KOPT-K1 (cell line): ENCODE results near the gene CATSPER3.

Experiments used
- H3K27ac ChIP-seq: fragments of 200-600 bp; sonication (generic); 2 replicates; pipeline ENCODE4 v1.5.1; 2016; ENCODE audit warnings: antibody characterized with exemption, mild to moderate bottlenecking, low read depth, low read length; ENCODE audit not compliant: poor library complexity, severe bottlenecking
- H3K36me3 ChIP-seq: fragments of 200-600 bp; sonication (generic); 2 replicates; pipeline ENCODE4 v1.5.1; 2017; ENCODE audit warnings: antibody characterized with exemption, mild to moderate bottlenecking, low read length, moderate library complexity; ENCODE audit not compliant: insufficient read depth
- H3K9me3 ChIP-seq: fragments of 200-600 bp; sonication (generic); 2 replicates; pipeline ENCODE4 v1.5.1; 2017; ENCODE audit warnings: antibody characterized with exemption, low read length, mild to moderate bottlenecking; ENCODE audit not compliant: insufficient read depth, poor library complexity, severe bottlenecking

CATSPER3 gene

DNA sequence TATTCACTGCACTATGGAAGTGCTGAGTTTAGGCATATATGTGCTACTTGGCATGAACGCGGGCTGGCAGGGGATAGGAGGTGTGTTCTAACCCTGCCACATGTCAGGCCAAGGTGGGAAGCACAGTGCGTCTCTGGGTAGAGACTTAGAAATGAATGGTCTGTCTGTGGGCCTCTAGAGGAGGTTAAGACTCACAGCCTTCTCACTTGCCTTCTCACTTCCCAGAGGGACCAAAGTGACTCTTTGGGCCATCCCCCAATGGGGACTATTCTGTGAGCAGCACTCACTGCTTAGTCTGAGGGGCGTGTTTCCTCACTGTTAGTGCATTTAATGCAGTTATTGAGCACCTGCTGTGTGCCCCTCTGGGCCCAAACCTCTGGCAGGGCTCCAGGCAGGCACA lies 68.7 kb downstream of the CATSPER3 start:
- Histone ChIP-seq H3K36me3 (no peaks in the 10 kb centered on the region), H3K9me3 (no peaks in the 10 kb centered on the region), H3K27ac (no peak overlapping the region)

DNA sequence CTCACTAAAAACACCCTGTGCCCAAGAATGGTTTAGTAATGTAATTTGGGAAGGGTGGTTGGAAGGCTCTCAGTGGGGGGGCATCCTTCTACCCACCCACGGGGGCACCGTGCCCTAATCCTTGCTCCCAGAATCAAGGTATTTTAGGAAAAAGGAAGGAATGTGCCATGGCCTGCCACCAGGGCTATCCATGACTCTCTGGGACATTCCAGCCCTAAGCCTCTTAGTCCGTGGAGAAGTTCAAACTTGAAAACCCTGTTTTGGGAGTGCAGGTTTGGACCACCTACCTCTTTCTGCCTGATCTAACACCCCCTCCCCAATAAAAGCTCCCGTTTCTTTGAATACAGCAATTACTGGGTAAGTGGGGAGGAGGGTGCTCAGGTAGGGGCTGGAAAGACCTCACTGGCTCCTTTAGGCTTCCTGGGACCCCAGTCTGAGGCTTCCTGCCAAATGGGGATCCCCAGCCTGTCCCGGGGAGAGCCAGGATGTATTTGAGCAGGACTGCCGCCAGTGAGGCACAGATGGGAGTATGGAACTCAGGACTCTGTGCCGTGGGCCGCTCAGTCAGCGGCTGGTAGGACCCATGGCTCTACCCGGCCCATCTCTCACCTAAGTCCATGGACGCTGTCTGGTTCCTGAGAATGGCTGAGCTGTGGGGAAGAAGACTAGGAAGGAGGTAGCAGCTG lies 70.0 kb downstream of the CATSPER3 start:
- Histone ChIP-seq H3K27ac (no peak overlapping the region), H3K36me3 (no peaks in the 10 kb centered on the region)

DNA sequence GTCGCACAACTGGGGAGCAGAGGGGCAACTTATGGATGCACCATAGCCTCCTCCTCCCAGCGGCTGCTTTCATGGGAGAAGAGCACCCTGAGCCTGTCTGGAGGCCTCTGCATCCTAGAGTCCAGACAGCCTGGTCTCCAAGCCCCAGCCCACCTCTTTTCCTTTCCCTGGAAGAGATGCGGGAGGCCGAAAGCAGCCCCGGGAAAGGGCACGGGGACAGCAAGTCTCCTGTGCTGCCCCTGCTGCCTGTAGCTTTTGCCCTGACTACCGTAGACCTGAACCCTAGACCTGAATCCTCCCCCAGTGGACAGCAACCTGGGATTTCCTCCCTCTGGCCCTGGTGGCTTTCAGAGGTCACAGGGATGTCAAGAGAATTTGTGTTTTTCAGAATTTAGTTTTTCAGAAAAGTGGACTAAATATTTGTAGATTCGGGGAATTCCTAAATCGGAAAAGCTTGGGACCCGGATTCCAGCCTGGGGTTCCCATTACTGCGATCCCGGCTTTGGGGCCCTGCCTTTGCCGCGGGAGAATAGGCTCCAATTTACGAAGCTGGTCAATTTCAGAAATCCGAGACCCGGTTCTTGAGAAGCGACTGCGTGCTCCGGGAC lies 70.6 kb downstream of the CATSPER3 start:
- H3K27ac ChIP-seq = no peak overlapping the region
- H3K9me3 ChIP-seq = no peaks in the 10 kb centered on the region
- no peaks in the 10 kb centered on the region for H3K36me3 ChIP-seq

More for the DNA sequence above, 70.0 kb downstream of the CATSPER3 start:
- no peaks in the 10 kb centered on the region for H3K9me3 ChIP-seq

DNA sequence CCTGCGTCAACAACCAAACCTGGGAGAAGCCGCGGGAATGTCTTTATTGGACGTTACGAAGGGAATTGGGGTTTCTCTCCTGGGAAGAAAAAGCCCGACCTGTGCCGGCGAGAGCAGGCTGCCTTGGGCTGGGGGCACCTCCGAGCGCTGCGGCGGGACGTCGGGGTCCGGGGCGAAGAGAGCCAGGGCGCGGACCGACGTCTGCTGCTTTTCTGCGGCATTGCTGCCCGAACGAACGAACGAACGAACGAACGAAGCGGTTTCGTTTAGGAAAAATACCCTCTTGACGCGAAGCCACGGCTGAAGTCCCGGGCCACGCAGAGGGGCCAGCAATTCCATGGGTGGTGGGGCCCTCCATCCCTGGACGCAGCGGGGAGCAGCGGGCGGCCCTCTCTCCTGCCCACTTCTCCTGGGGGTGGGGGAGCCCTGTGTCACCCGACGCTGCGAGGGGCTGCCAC lies 71.1 kb downstream of the CATSPER3 start:
- H3K36me3 ChIP-seq = no peaks in the 10 kb centered on the region
- no peaks in the 10 kb centered on the region for H3K9me3 ChIP-seq
- H3K27ac ChIP-seq = no peak overlapping the region

DNA sequence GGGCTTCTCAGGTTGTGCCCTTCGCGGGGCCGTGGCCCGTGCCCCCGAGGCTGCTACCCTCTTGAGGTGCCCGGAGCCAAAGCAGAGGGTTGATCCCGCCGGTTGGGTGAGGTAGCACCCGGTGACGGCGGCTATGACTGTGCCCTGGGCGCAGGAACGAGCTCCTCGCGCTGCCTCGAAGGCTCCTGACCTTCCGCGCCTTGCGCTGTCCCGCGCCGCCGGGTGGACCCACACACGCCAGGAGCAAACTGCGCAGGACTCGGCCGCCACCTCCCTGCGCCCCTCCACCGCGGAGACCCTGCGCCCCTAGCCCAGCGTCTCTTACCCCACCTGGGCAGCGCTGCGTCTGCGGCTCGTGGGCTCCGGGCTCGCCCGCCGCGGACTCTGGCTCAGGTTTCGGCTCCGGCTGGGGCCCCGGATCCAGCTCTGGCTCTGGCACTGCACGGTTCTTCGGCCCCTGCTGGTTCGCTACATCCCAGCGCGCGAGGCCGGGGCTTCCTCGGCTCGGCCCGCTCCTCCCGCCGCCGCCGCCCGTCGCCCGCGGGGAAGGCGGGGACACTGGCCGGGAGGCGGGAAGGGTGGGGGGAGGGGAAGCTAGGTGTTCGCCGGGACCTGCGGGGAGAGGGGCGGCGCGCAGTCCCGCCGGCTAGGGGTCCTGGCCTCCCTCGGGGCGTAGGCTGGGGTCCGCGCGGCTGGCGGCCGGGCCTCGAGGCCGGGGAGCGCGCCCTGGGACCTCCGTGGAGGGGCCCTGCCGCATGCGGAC lies 71.7 kb downstream of the CATSPER3 start:
- Histone ChIP-seq H3K27ac (no peak overlapping the region), H3K36me3 (no peaks in the 10 kb centered on the region), H3K9me3 (no peaks in the 10 kb centered on the region)

DNA sequence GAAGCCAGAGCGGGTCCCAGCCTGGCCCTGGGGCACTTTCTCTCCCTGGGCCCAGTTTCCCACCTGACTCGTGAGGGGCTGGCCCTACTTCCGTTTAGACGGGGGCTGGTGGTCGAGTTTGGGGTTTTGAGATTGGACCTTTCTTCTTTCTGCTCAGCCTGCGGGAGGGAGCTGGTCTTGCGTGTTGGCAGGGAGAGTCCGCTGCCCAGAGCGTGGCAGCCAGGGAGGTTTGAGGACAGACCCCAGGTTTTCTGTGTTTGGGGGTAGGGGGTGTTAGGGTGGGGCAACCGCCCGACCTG lies 72.3 kb downstream of the CATSPER3 start:
- Histone ChIP-seq H3K36me3 (no peaks in the 10 kb centered on the region), H3K27ac (no peak overlapping the region), H3K9me3 (no peaks in the 10 kb centered on the region)

DNA sequence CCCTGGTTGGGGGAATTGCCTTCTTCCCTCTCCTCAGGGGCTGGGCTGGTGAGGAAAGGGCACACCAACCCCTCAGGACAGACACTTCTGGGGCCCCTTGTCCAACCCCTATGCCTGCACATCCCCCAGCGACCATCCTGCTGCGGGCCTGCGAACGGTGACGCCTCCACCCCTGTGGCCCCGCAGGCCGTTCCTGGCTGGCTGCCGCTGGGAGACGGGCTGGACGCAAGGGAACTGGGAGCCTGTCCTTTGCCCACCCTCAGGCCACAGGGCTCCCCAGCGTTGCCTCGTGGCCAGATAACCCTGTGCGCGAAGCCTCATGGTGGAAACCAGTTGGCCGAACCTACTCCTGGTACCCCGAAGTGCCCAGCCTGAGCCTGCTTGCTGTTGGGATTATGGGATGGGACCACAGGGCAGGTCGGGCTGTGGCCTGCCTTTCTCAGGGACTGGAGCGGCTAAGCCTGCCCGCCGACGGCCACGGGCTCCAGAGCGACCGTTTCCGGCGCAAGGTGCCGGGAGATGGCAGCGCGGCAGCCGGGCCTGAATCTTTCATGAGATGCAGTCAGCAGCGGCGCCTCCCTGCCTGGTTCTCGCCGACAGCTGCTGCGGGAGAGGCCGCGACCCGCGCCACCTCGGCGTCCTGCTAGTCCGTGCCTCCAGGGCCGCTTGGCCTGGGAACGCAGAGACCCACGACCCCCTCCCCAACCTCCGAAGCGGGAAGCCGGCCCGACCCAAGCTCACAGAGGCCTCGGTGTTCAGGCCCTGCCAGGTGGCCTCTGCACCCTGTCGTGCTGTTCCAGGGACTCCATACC lies 72.8 kb downstream of the CATSPER3 start:
- no peaks in the 10 kb centered on the region for H3K9me3 ChIP-seq
- H3K27ac ChIP-seq = no peak overlapping the region
- no peaks in the 10 kb centered on the region for H3K36me3 ChIP-seq

DNA sequence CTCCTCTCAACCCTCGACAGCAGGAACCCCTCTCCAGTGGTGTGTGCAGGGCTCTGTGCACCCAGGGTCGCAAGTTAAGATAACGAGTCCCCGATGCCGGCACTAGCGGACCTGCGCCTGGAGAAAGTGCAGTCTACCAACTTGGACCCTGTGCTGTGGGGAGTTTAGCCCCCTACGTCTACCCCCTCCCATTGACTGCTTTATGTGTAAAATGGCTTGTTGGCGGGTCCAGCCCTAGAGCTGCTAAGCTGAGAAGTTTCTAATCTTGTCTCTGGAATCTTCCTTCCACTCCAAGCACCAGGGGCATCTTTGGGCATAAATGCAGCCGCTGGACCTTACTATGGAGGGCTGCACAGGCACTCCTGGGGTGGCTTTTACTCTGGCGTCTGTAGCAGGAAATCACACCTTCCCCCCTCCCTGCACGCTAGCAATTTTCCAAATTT lies 73.5 kb downstream of the CATSPER3 start:
- Histone ChIP-seq H3K9me3 (no peaks in the 10 kb centered on the region), H3K27ac (no peak overlapping the region), H3K36me3 (no peaks in the 10 kb centered on the region)

DNA sequence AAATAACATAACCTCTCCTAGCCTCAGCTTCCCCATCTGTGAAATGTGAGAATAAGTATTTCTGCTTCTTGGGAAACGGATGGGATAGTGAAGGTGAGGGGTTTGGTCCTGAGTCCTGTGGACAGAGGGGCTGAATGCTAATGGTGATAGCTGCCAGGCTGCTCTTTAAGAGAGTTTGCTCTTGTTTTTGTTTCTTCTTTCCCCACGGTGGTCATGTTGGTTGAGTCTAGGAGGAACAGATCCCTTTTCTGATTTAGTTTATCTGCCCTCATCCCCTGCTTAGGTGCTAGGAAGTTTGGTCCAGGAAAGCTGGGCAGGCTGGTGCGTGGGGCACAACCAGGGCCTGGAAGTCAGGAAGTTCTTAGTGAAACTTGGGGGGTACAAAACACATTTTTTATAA lies 74.0 kb downstream of the CATSPER3 start:
- no peaks in the 10 kb centered on the region for H3K9me3 ChIP-seq
- H3K27ac ChIP-seq = no peak overlapping the region
- H3K36me3 ChIP-seq = no peaks in the 10 kb centered on the region

DNA sequence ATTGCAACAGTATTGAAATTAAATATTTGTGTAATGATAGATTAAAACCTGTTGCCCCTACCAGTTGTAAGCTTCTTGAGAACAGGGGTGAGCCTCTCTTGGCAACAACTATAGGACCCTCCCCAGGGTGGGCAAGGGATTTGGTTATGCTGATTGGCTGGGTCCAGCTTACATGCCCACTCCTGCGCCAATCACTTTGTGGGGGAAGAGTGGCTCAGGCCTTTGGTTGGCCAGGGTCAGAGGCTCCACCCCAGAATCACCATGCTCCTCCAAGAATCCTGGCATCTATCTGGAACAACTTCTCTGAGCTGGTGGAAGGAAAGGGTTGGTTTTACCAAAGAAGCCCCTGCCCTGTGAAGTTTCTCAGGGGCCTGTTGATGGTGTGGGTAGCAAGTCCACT lies 74.9 kb downstream of the CATSPER3 start:
- H3K27ac ChIP-seq = no peak overlapping the region

DNA sequence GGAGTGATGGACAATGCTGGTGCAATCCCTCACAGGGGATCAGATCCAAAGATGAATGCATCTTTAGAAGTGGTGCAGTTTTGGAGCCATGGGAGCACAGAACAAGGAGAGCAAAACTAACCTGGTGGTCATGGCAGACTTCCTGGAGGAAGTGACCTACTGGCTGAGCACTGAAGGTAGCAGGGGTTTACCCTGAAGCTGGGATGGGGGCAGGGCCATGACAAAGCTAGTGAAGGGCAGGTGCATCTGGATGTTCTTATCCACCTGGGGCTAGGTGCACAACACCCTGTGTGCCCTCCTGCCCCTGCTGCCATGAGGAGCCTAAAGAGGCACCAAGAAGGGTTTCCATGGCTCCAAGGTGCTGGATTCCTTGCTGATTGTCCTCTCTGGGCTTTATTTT lies 77.8 kb downstream of the CATSPER3 start:
- H3K27ac ChIP-seq = no peak overlapping the region
- no peaks in the 10 kb centered on the region for H3K36me3 ChIP-seq
- H3K9me3 ChIP-seq = no peaks in the 10 kb centered on the region

More for the DNA sequence above, 74.9 kb downstream of the CATSPER3 start:
- H3K36me3 ChIP-seq = no peaks in the 10 kb centered on the region
- no peaks in the 10 kb centered on the region for H3K9me3 ChIP-seq

DNA sequence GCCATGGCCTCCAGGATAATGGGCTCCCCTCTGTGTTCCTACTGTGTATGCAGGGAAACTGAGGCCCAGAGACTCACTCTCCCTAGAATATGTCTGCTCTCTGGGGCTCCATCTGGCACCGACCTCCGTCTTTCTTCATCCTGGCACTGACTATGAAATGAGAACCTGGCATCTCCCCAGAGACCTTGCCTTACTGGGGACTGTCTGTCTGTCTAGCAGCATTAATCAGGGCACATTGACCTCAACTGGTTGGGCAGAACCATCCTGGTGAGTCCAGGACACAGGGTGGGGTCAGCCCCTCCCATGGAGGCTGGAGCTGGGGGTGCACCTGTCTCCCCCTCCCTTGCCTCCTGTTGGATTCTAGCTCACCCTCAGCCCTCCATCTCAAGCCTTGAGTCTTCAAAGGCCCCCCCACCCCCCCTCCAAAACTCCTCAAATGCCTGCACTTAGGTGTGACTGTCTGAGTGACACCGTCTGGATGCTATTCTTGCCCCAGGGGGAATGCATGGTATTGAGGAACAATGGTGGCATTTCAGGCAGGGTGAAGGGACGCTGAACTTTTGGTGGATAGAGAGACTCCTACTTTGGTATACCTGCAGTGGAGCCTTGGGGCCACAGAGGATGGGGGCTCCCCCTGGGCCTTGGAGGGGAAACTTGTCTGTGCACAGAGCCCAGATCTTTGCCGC lies 79.1 kb downstream of the CATSPER3 start:
- Histone ChIP-seq H3K9me3 (no peaks in the 10 kb centered on the region), H3K27ac (no peak overlapping the region), H3K36me3 (no peaks in the 10 kb centered on the region)

DNA sequence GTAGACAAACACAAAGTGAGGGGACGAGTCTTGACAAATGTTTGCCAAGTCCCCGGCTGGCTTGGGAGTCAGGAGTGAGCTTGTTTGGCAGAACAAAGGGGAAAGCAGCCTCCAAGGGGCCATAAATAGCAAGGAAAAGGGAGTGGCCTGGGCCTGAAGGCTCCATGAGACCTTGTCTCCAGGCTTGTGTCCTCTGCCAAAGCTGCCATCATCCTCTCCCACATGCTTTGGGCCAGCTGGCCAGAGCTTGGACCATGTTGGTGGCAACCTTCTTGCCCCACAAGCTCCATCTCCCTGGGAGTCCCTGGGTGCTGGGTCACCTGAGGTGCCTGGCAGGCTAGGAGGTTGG lies 79.6 kb downstream of the CATSPER3 start:
- Histone ChIP-seq H3K27ac (no peak overlapping the region), H3K9me3 (no peaks in the 10 kb centered on the region), H3K36me3 (no peaks in the 10 kb centered on the region)

DNA sequence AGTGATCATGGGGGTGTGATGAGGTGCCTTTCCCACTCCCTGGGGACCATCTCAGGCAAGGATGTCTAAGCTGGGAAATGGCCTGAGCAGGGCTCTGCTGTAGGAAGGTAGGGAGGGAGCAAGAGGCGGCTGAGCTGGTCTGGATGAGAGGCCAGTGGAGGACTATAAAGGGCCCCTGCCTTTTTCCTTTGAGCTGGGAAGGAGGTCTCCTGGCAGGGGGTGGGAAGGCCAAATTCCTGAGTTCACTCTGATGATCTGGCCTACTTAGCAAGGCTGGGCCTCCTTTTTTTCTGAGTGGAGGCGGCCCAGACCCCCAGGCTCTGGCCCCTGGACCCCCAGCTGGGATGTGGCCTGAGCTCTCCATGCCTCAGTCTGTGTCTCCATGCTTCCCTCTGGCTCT lies 80.6 kb downstream of the CATSPER3 start:
- H3K27ac ChIP-seq = no peak overlapping the region
- H3K9me3 ChIP-seq = no peaks in the 10 kb centered on the region
- H3K36me3 ChIP-seq = no peaks in the 10 kb centered on the region

DNA sequence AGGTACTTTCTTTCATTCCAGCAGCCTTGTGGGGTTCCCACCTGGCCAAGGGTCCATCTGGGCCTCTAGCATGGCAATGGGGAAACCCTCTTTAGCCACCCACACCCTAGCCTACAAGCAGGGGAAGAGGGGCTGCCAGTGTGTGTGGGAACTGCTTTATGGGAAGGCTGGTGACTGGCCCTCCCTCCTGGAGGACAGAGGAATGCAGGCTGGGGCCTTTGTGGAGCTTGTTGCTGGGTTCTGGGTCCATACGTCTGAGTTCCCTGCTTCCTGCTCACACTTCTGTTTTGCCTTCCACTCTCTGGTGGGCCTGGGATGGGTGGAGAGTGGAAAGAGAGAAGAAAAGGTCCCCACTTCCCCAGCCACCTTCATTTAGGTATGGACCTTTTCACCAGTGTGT lies 81.2 kb downstream of the CATSPER3 start:
- H3K27ac ChIP-seq = no peak overlapping the region
- H3K9me3 ChIP-seq = no peaks in the 10 kb centered on the region
- no peaks in the 10 kb centered on the region for H3K36me3 ChIP-seq
